A549 (cell line): ENCODE data around the gene SPOP.

Experiments
- ESRRA ChIP-seq: fragments of 150-350 bp; IDR thresholded peaks from 2 replicates; pipeline ENCODE4 v1.6.1; 2014; ENCODE audit warnings: mild to moderate bottlenecking, low read length, borderline replicate concordance
- KDM1A ChIP-seq: fragments of 200-600 bp; sonication (generic); IDR thresholded peaks from 2 replicates; pipeline ENCODE4 v1.6.1; 2016; ENCODE audit warnings: low read depth, mild to moderate bottlenecking
- NFE2L2 ChIP-seq: fragments of 150-350 bp; conservative IDR thresholded peaks from 2 replicates; pipeline ENCODE4 v1.6.1; 2014; ENCODE audit warnings: low read length
- POLR2AphosphoS2 ChIP-seq: conservative IDR thresholded peaks from 2 replicates; pipeline ENCODE4 v1.6.1; 2012; ENCODE audit warnings: low read length, improper control_type of control experiment, inconsistent platforms
- TF ChIP-seq, protein P1 (sequence below): fragments of 450-650 bp; IDR thresholded peaks from 2 replicates; pipeline ENCODE4 v1.6.1; 2014; ENCODE audit warnings: antibody characterized with exemption
- TF ChIP-seq, protein P2 (sequence below): fragments of >200 bp; sonication (Bioruptor Twin); formaldehyde crosslinking; IDR thresholded peaks from 3 replicates; pipeline ENCODE4 v1.5.1; 2016
- TF ChIP-seq, protein P3 (sequence below): fragments of 150-350 bp; IDR thresholded peaks from 2 replicates; pipeline ENCODE4 v1.6.1; 2014; ENCODE audit warnings: low read depth, mild to moderate bottlenecking, low read length

DNA sequence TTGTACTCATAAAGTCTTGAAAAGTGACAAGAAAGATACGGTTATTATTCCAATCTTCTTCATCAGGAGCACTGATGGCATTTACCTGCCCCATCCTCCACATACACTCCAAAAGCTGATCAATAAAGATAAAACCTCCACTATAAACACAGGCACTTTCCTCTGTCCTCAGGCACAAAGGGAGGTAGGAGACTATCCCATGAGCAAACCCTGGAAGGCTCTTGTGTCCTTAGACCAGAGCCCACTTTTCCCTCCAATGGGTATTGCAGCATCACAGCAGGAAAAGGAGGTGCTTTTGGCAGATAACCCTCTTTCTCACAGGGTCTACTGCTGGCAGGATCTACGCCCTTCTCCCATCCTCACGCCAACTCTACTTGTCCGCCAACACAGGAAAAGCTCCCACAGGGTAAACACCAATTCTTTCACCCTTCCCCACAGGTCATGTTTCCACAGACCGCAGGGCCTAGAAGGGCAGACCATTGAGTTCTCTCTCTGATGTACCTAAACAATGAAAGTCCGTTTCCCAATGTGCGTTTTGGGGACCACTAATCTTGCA, 73.5 kb downstream of the SPOP start:
- TF ChIP-seq ESRRA (no peak), NFE2L2 (no peak), KDM1A (no peak), POLR2AphosphoS2 (no peak)
- TF ChIP-seq, protein P1, sequence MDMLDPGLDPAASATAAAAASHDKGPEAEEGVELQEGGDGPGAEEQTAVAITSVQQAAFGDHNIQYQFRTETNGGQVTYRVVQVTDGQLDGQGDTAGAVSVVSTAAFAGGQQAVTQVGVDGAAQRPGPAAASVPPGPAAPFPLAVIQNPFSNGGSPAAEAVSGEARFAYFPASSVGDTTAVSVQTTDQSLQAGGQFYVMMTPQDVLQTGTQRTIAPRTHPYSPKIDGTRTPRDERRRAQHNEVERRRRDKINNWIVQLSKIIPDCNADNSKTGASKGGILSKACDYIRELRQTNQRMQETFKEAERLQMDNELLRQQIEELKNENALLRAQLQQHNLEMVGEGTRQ = no peak
- TF ChIP-seq, protein P2, sequence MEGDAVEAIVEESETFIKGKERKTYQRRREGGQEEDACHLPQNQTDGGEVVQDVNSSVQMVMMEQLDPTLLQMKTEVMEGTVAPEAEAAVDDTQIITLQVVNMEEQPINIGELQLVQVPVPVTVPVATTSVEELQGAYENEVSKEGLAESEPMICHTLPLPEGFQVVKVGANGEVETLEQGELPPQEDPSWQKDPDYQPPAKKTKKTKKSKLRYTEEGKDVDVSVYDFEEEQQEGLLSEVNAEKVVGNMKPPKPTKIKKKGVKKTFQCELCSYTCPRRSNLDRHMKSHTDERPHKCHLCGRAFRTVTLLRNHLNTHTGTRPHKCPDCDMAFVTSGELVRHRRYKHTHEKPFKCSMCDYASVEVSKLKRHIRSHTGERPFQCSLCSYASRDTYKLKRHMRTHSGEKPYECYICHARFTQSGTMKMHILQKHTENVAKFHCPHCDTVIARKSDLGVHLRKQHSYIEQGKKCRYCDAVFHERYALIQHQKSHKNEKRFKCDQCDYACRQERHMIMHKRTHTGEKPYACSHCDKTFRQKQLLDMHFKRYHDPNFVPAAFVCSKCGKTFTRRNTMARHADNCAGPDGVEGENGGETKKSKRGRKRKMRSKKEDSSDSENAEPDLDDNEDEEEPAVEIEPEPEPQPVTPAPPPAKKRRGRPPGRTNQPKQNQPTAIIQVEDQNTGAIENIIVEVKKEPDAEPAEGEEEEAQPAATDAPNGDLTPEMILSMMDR = no peak
- TF ChIP-seq, protein P3, sequence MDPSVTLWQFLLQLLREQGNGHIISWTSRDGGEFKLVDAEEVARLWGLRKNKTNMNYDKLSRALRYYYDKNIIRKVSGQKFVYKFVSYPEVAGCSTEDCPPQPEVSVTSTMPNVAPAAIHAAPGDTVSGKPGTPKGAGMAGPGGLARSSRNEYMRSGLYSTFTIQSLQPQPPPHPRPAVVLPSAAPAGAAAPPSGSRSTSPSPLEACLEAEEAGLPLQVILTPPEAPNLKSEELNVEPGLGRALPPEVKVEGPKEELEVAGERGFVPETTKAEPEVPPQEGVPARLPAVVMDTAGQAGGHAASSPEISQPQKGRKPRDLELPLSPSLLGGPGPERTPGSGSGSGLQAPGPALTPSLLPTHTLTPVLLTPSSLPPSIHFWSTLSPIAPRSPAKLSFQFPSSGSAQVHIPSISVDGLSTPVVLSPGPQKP = no peak
